HuH-7.5 (cell line): ENCODE results near the gene ACTN4.

Source experiments
- DNase-seq: peaks from one replicate; pipeline ENCODE4 v3.0.0; 2011; ENCODE audit warnings: low spot score

The ACTN4 gene

GRCh38 chr19:38661136-38661535, 13.7 kb downstream of the ACTN4 start:
- no peak for DNase-seq

GRCh38 chr19:38661996-38662395, 14.5 kb downstream of the ACTN4 start:
- peak; percentile 31 for DNase-seq

GRCh38 chr19:38662537-38663155, 15.2 kb downstream of the ACTN4 start:
- DNase-seq: no peak

GRCh38 chr19:38663156-38663651, 15.8 kb downstream of the ACTN4 start:
- no peak for DNase-seq

GRCh38 chr19:38663957-38664502, 16.6 kb downstream of the ACTN4 start:
- DNase-seq: no peak

GRCh38 chr19:38664503-38665211, 17.2 kb downstream of the ACTN4 start:
- DNase-seq: no peak

- DNase-seq: no peak
These were observed 17.9 kb downstream of the ACTN4 start for GRCh38 chr19:38665219-38665931.

- no peak for DNase-seq
These were observed 18.7 kb downstream of the ACTN4 start for GRCh38 chr19:38665950-38666662.

- no peak for DNase-seq
These were observed 19.4 kb downstream of the ACTN4 start for GRCh38 chr19:38666663-38667511.

GRCh38 chr19:38667661-38668171, 20.3 kb downstream of the ACTN4 start:
- no peak for DNase-seq

GRCh38 chr19:38669552-38669951, 22.1 kb downstream of the ACTN4 start:
- DNase-seq: no peak

- DNase-seq: peak; percentile 56
These were observed 23.5 kb downstream of the ACTN4 start for GRCh38 chr19:38670921-38671398.

- DNase-seq: no peak
These were observed 24.2 kb downstream of the ACTN4 start for GRCh38 chr19:38671654-38672053.

- DNase-seq: no peak
These were observed 25.6 kb downstream of the ACTN4 start for GRCh38 chr19:38673030-38673429.

GRCh38 chr19:38674388-38675171, 27.1 kb downstream of the ACTN4 start:
- DNase-seq: no peak

GRCh38 chr19:38675611-38676010, 28.2 kb downstream of the ACTN4 start:
- no peak for DNase-seq

- DNase-seq: no peak
These were observed 28.8 kb downstream of the ACTN4 start for GRCh38 chr19:38676023-38676877.

- DNase-seq: no peak
These were observed 29.6 kb downstream of the ACTN4 start for GRCh38 chr19:38676878-38677646.
